VCaP (cell line): ENCODE results near the gene GREB1.

ENCODE experiments used
- H3K27ac ChIP-seq: fragments of 450-650 bp; 2 replicates; pipeline ENCODE4 v1.5.1; 2017
- CTCF ChIP-seq: fragments of 450-650 bp; conservative IDR thresholded peaks from 2 replicates; pipeline ENCODE4 v1.5.1; 2017; ENCODE audit warnings: mild to moderate bottlenecking, moderate library complexity

Gene GREB1

GRCh38 chr2:11611251-11611650 is 77.4 kb downstream of the GREB1 start:
- no peak for TF ChIP-seq CTCF
- no peak overlapping the region for H3K27ac ChIP-seq

GRCh38 chr2:11612553-11613215 is 78.8 kb downstream of the GREB1 start:
- no peak overlapping the region for H3K27ac ChIP-seq
- TF ChIP-seq CTCF: no peak

GRCh38 chr2:11613297-11613696 is 79.5 kb downstream of the GREB1 start:
- no peak for TF ChIP-seq CTCF
- H3K27ac ChIP-seq: no peak overlapping the region

- no peak overlapping the region for H3K27ac ChIP-seq
- TF ChIP-seq CTCF: no peak
These were observed 81.4 kb downstream of the GREB1 start for GRCh38 chr2:11615209-11615608.

GRCh38 chr2:11616097-11616687 is 82.3 kb downstream of the GREB1 start:
- no peak overlapping the region for H3K27ac ChIP-seq
- no peak for TF ChIP-seq CTCF

GRCh38 chr2:11616851-11617415 is 83.1 kb downstream of the GREB1 start:
- TF ChIP-seq CTCF: no peak

GRCh38 chr2:11617527-11617926 is 83.7 kb downstream of the GREB1 start:
- H3K27ac ChIP-seq: no peak overlapping the region
- no peak for TF ChIP-seq CTCF

More at GRCh38 chr2:11616851-11617415, 83.1 kb downstream of the GREB1 start:
- H3K27ac ChIP-seq: no peak overlapping the region
